T-helper 1 cell treated with Interleukin-12 subunit alpha and Interleukin-12 subunit beta and Interleukin-4 antibody, amounts not matched to agents 30 ng/mL and 1 ng/mL, for 36 hours (primary cell): Measurements from ENCODE around the gene RPAP3. TPM values are rescaled to one million over a fixed set of nuclear protein-coding genes. Genes with fewer than 3 reads are reported as not detected.

ENCODE experiments used
- intact Hi-C: fragments of 100-400 bp; cut with micrococcal nuclease; formaldehyde crosslinking; loops from one replicate; pipeline ENCODE4 v1.15.1; 2024
- total RNA-seq: library from RNA; stranded (reverse); gene quantifications from 2 replicates; pipeline ENCODE4 v1.2.3, GENCODE V29; 2022

RPAP3 gene
- 44.3 and 44.8 TPM in 2 replicates for total RNA-seq

DNA sequence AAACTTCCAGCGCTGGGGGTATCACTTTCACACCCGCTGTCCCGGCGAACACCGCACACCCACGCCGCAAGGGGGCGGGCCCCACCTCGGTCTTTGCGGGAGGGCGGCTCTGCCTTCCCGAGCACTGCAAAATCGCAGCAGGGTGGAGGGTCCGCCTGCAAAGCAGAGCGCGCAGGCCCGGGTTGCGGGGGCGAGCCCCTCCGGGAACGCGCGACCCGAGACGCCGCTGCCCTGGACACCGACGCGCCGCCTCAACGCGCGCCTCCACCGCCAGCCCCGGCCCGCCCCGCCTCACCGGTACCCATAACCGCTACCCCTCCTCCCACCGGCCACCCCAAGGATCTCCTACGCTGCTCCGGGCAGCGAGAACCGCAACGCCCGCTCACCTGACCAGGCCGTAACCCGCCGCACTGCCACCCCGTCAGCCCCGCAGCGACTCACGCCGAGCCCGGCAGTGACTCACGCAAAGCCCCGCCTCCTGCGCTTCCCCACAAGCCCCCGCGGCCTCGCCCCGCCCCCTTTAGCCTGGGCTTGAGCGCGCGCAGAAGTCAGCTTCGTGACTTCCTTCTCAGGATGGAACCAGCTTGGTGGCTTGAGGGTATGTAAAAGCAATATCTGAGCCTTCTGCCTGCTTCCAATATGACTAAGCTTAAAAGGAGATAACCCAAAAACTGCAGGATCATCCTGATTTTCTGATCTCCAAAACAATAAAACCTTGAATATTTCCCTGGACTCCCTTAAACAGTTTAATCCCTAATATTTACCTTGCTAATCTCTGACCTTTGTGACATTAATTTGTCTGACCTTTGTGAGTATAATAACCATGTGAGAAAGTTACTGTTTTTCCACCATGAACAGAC lies at the start of gene RPAP3:
Gene RPAP3 (minus strand): TSS at position 465 of the 860 bp plus-strand sequence. CDS start 3,190 bp downstream, outside the sequence.
- intact Hi-C loops: loop anchor here (1.0 to 5.0 kb wide), 21 partner anchors 10 to 1715 kb away; partner anchors contain the start of genes ASB8, CCNT1, KANSL2 and SCAF11

- intact Hi-C loops: loop anchor here (1.0 to 5.0 kb wide), 4 partner anchors 12 to 103 kb away; partner anchors contain the start of gene RPAP3
These were observed 49.1 kb upstream of the RPAP3 start for GRCh38 chr12:47754881-47755280.

GRCh38 chr12:47754126-47754525 lies 48.3 kb upstream of the RPAP3 start:
- intact Hi-C loops: loop anchor here (2.0 kb wide), 2 partner anchors 47 to 59 kb away; partner anchors contain the start of gene RPAP3

DNA sequence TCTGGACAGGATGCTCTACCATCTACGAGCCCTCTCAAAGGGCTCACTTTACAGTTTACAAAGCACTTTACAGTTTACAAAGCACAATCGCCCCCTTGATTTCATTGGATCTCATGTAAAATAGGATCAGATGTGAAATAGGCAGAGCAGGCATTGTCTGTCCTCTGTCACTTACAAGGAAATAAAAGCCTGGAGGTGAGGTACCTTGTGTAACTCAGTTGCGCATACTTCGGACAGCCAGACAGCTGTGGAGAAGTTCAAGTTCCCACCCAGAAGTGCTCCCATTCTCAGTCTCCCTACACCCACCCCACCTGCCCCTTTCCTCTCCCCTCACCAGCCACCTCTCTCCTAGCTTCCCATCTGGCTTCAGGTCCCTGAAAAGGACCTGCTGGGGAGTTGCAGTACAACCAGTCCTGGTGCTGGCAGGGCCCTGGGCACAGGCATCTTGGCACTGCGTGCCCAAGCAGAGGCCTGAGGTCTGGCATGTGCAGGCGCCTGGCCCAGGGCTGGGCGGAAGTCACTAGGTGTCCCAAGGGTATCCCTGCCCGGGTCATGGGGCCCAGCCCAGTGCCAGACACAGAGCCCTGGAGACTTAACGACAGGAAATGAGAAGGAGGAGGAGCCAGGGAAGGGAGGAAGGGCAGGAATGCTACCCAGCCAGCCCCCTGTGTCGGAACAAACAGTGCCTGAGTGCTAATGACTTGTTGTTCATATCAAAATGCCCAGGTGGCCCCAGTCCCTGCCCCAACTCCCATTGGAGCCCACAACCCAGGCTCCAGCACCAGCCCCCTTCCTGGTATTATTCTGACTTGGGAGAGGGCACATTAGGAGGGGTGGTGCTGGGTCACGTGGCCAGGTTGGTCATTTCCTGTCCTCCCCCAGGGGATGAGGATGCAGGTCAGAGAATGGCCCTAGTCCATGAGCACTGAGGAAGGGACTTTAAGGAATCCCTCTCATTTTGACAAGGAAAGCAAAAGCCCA lies 47.5 kb upstream of the RPAP3 start:
- intact Hi-C loops: loop anchor here (2.0 kb wide), 2 partner anchors 47 to 59 kb away; partner anchors contain the start of gene RPAP3

GRCh38 chr12:47752552-47752951 lies 46.7 kb upstream of the RPAP3 start:
- intact Hi-C loops: no loop called here

DNA sequence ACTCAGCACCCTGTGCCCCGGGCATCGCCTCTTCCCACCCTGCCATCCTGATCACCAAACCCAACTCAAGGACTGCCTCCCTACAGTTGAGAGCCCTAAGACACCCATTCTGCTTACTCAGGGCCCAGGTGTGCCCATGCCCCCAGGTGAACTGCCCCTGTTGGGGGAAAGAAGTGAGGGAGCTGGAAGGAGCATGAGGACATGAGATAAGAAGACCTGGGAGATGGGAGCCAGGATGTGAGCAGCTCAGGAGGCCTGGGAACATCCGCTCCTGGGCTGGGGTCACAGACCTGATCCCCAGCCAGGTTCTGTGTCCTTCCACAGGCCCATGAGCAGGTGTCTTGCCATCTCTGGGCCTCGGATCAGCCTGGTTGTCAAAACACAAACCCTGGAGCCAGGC lies 46.3 kb upstream of the RPAP3 start:
- intact Hi-C loops: no loop called here

GRCh38 chr12:47751561-47751960 lies 45.7 kb upstream of the RPAP3 start:
- intact Hi-C loops: no loop called here

DNA sequence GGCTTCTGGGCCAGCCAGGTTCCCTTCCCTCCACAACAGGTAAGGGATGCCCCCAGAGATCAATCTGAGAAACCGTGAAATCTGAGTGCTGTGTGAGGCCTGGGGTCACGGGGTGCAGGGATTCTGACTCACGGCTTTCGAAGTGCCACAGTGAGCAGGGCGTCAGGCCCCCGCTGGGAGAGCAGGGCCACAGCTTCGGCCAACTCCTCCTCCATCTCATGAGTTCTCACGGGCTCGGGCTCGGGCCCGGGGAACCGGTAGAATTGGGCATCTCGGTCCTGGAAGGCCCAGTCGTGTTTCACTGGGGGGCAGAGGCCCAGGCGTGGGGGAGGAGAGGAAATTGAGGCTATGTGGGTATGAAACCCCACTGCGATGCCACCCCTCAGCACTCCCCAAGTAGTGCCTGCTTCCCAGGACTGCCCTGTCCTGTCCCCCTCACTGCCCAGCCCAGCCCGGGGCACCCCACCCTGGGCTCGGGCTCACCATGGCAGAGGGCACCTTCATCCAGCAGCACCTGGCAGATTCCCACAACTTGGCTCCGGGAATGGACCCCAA lies 45.2 kb upstream of the RPAP3 start:
- intact Hi-C loops: no loop called here

DNA sequence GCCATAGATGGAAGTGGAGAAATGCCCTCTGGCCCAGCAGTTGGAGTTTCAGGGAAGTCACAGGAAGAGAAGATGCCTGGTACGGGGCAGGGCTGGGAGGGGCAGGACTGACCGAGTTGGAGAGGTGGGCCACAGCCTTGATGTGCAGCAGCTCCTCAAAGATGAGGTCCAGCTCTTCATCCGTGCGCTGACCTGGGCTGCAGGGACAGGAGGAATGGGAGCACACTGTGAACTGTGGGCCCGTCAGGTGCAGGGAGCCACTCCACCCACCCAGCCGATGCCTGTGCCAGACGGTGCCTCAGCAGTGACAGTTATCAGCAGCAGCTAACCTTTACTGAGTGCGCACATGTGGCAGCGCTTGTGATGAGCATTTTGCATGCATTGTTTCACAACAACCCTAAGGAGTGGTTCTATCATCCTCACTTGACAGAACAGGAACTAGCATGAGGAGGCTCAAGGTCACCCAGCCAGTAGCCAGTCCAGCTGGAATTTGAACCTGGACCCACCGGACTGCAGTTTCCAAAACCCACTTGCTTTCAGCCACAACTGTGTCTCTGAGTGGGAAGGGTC lies 44.5 kb upstream of the RPAP3 start:
- intact Hi-C loops: no loop called here

- intact Hi-C loops: no loop called here
These were observed 43.1 kb upstream of the RPAP3 start for GRCh38 chr12:47748899-47749298.

GRCh38 chr12:47748507-47748828 lies 42.6 kb upstream of the RPAP3 start:
- intact Hi-C loops: no loop called here

GRCh38 chr12:47747596-47748506 lies 42.0 kb upstream of the RPAP3 start:
- intact Hi-C loops: no loop called here

DNA sequence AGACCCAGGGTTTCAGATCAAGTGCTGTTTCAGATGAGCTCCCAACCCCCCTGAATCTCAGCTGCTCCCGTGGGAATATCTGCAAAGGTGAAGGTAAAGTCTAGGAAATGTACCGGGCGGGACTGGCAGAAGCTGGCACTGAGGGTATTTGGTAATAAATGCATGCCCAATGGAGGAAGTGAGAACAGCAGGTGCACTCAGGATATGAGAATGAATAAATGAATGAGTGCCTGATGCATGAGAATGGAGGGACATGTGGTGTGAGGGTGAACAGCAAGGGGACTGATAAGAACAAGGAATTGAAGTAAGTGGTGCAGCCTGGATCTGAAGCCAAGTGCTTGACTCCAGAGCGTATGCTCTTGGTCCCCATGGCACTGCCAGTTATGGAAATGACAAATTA lies 41.3 kb upstream of the RPAP3 start:
- intact Hi-C loops: no loop called here

DNA sequence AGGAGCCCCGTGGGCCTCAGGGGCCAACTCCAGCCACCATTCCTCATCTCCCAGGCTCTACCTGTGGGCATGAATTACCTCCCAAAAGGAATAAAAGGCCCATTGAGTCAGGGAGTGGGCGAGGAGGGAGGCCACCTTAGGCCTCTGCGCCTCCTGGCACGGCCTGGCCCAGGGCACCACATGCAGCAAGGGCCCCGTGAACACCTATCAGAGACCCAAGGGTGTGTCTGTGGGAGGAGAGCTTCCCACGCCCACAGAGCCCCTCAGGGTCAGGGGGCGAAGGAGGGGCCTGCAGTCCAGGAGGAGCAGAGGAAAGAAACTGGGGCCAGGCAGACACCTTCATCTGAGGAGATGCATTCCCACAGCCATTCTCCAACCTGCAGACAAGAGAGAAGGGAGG lies 40.7 kb upstream of the RPAP3 start:
- intact Hi-C loops: no loop called here

- intact Hi-C loops: no loop called here
These were observed 40.2 kb upstream of the RPAP3 start for GRCh38 chr12:47746073-47746472.

DNA sequence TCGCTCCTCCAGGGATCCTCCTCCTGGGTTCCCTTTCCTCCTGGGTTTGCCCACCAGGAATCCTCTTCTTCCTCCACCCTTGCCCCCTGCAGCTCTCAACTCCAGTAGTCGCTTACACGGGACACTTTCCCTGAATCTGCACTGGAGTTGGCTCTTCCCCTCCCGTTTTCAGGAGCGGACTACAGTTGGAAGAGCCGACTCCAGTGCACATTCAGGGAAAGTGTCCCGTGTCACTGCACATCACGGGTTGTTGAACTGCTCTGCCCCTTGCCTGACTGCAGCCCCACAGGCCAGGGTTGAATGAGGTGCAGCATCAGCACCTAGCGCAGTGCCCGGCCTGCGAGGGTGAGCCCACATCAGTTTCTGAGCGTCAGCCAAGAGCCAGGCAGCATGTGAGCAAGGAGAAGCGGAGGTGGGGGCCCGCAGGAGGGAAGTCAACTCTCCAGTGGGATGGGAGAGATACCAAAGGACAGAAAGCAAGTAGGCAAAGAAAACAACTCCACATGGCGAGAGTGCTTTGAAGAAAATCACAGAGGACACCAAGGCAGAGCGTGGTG lies 39.7 kb upstream of the RPAP3 start:
- intact Hi-C loops: no loop called here

- intact Hi-C loops: no loop called here
These were observed 39.1 kb upstream of the RPAP3 start for GRCh38 chr12:47744778-47745436.

DNA sequence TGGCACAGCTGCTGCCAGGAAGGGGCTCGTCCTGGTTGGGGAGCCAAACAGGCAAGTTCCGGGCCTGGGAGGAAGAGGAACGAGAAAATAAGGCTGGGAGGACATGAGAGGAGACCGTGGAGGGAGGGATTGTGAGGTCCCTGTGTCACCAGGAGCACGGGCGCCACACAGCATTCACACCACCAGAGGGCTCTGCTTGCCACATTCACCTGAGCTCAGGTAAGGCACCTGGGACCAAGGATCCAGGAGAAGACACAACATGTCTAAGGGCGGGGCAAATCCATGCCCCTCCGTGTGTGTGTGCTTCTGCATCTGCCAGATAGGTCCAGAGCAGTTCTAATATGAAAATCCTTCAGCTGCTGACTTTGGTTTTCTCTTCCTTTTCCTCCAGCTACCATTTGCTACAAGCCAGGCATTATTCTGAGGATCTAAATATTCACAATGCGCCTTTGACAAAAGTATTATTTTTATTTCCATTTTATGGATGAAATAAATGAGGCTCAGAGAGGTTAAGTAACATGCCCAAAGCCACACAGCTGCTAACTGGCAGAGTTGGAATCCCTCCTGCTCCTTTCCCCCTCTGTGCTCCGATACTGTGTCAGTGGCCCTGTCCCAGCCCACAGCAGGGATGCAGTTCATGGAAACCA lies 38.3 kb upstream of the RPAP3 start:
- intact Hi-C loops: no loop called here
